ENCODE measurements around the gene KRTAP23-1. TPM values are rescaled to one million over a fixed set of nuclear protein-coding genes. Genes with fewer than 3 reads are reported as not detected.

Gene KRTAP23-1
- total and polyA plus RNA-seq, 2 of the 4 experiments (the other 2 are of a cell fraction) = not detected

GRCh38 chr21:30395731-30396130 is 47.3 kb upstream of the KRTAP23-1 start, which contains the start of gene KRTAP13-1:
Gene KRTAP13-1 (plus strand): TSS chr21:30396031. CDS start chr21:30396087, 56 bp downstream.
- Histone ChIP-seq H3K4ac (ENCODE audit: low read depth, low read length) (no peak within 1 kb of the TSS), H4K5ac (ENCODE audit: low read depth, low read length) (no peak within 1 kb of the TSS), H3K27ac (ENCODE audit: insufficient read depth, low read length) (no peak within 1 kb of the TSS), H2AFZ (replicated peaks; ENCODE audit: low read length, poor library complexity) (no peak within 1 kb of the TSS), H4K91ac (ENCODE audit: insufficient read depth, low read depth, low read length) (no peak within 1 kb of the TSS), H3K4me3 (ENCODE audit: insufficient read depth, low read depth, low read length) (no peak within 1 kb of the TSS), H3K36me3 (ENCODE audit: control insufficient read depth, insufficient read depth, low read length) (no peaks in the 10 kb centered on the region), H3K18ac (ENCODE audit: low read depth, low read length) (no peak within 1 kb of the TSS), H2BK15ac (ENCODE audit: low read depth, low read length) (no peak within 1 kb of the TSS), H3K27me3 (ENCODE audit: control insufficient read depth, insufficient read depth, low read length) (no peaks in the 10 kb centered on the region), H3K9me1 (ENCODE audit: insufficient read depth, low read length) (no peaks in the 10 kb centered on the region), H3K23ac (ENCODE audit: low read depth, low read length) (no peak within 1 kb of the TSS), H2AK5ac (ENCODE audit: low read depth, low read length) (no peak within 1 kb of the TSS), H3K79me1 (ENCODE audit: low read depth in 1 of 2, low read length in 2 of 2) (no peaks in the 10 kb centered on the region), H4K8ac (ENCODE audit: low read depth in 2 of 2, low read length in 2 of 2) (no peak within 1 kb of the TSS), H2BK20ac (ENCODE audit: low read depth, low read length) (no peak within 1 kb of the TSS), H3K14ac (replicated peaks; ENCODE audit: low read depth, low read length) (no peak within 1 kb of the TSS), H4K20me1 (ENCODE audit: insufficient read depth, low read length) (no peaks in the 10 kb centered on the region), H3K9me3 (ENCODE audit: control insufficient read depth, insufficient read depth, low read length) (peaks cover 9% of the 10 kb centered on the region), H3K9ac (ENCODE audit: low read depth, low read length) (no peak within 1 kb of the TSS), H2BK120ac (ENCODE audit: low read depth, low read length) (no peak within 1 kb of the TSS), H3K56ac (ENCODE audit: extremely low read depth, insufficient read depth, low read length) (no peak within 1 kb of the TSS), H3K4me1 (ENCODE audit: control insufficient read depth, insufficient read depth, low read length) (no peaks in the 10 kb centered on the region), H2BK5ac (ENCODE audit: low read depth, low read length, poor library complexity, severe bottlenecking) (no peak within 1 kb of the TSS), H2AK9ac (replicated peaks; ENCODE audit: low read depth, low read length, poor library complexity) (no peak within 1 kb of the TSS), H3K4me2 (ENCODE audit: low read depth, low read length) (no peak within 1 kb of the TSS)
- BruUV-seq (replicated peaks) = no TSS peak
- in situ Hi-C loops (cut with MboI; ENCODE audit: low sequenced_read_pairs) = no loop called here
- 0% methylated on average over 1 of the region's 4 CpGs; no CpG with 5 or more reads in 1 of the 2 experiments for WGBS, 2 experiments (ENCODE audit: extremely low coverage in 2 of 2, insufficient read length in 1 of 2)
- ChIA-PET CTCF (interaction anchor here (0.6 kb wide), 1 partner anchor 498 kb away, joined by 3 read pairs; no protein-coding TSS in a partner anchor), POLR2A (ENCODE audit: unreplicated experiment) (no interaction called here)
- no peak for DNase-seq
- no peak for TF ChIP-seq RCOR1 (IDR thresholded peaks at IDR 0.05; ENCODE audit: insufficient replicate concordance, low read length)
- no peak for TF ChIP-seq USF2 (IDR thresholded peaks at IDR 0.05; ENCODE audit: low read depth, low read length)
- no peak for TF ChIP-seq CHD1 (IDR thresholded peaks at IDR 0.05; ENCODE audit: low read depth, low read length)
- no peak for TF ChIP-seq POLR2A (IDR thresholded peaks at IDR 0.05; ENCODE audit: low read depth, low read length)
- no peak for TF ChIP-seq CEBPB (IDR thresholded peaks at IDR 0.05; ENCODE audit: low read depth, low read length)
- TF ChIP-seq MAFK (IDR thresholded peaks at IDR 0.05; ENCODE audit: low read depth, low read length) = no peak
- no peak for TF ChIP-seq NFE2L2 (IDR thresholded peaks at IDR 0.05; ENCODE audit: low read depth, low read length)
- no peak for TF ChIP-seq RFX5 (IDR thresholded peaks at IDR 0.05; ENCODE audit: low read depth, low read length)
- no peak for TF ChIP-seq FOS (IDR thresholded peaks at IDR 0.05; ENCODE audit: low read depth, low read length)
- no peak for TF ChIP-seq BHLHE40 (IDR thresholded peaks at IDR 0.05; ENCODE audit: low read depth, low read length)
- TF ChIP-seq RAD21 (IDR thresholded peaks at IDR 0.05; ENCODE audit: low read length) = no peak
- TF ChIP-seq SMC3 (IDR thresholded peaks at IDR 0.05; ENCODE audit: low read depth, low read length) = no peak
- no peak for TF ChIP-seq MXI1 (IDR thresholded peaks at IDR 0.05; ENCODE audit: borderline replicate concordance, low read depth, low read length)
- ATAC-seq (ENCODE audit: low read depth) = no peak
- dilution Hi-C loops (cut with HindIII; ENCODE audit: low sequenced_read_pairs, unreplicated experiment) = no loop called here
- intact Hi-C loops (cut with micrococcal nuclease) = no loop called here
